PFSK-1 (cell line): ENCODE results near the gene ADARB1.

Experiments used
- FOXP2 ChIP-seq: optimal IDR thresholded peaks from 2 replicates; pipeline ENCODE3; 2011; ENCODE audit warnings: borderline replicate concordance, control low read depth, inconsistent platforms; ENCODE audit not compliant: insufficient read depth; ENCODE audit errors: extremely low read length, extremely low read depth
- POLR2AphosphoS5 ChIP-seq: IDR thresholded peaks from 2 replicates; pipeline ENCODE4 v1.6.1; 2012; ENCODE audit warnings: low read depth, mild to moderate bottlenecking, control low read depth, low read length, moderate library complexity
- REST ChIP-seq, 2 experiments: IDR thresholded peaks; 2 replicates each; pipeline versions ENCODE4 v1.6.1 to v1.8.0; 2011 to 2012; ENCODE audit warnings: low read depth in 2 of 2, low read length in 2 of 2, control low read depth in 1 of 2, inconsistent platforms in 1 of 2, mild to moderate bottlenecking in 1 of 2, moderate library complexity in 1 of 2; ENCODE audit not compliant: insufficient read depth in 1 of 2
- SIN3A ChIP-seq: IDR thresholded peaks from 2 replicates; pipeline ENCODE4 v1.6.1; 2012; ENCODE audit warnings: mild to moderate bottlenecking, low read length, moderate library complexity, borderline replicate concordance; ENCODE audit not compliant: insufficient read depth
- TAF1 ChIP-seq: IDR thresholded peaks from 2 replicates; pipeline ENCODE4 v1.6.1; 2012; ENCODE audit warnings: low read length, control low read depth, borderline replicate concordance; ENCODE audit not compliant: insufficient read depth

ADARB1 gene

GRCh38 chr21:45029298-45029947 lies 45.0 kb upstream of the ADARB1 start:
- TF ChIP-seq FOXP2, result no peak
- no peak for TF ChIP-seq REST (IDR thresholded peaks at IDR 0.05; ENCODE audit: insufficient read depth in 1 of 2, low read depth in 2 of 2, low read length in 2 of 2)

- TF ChIP-seq POLR2AphosphoS5, result no peak
- TF ChIP-seq TAF1, result no peak
- TF ChIP-seq SIN3A, result no peak
- no peak for TF ChIP-seq REST (IDR thresholded peaks at IDR 0.05; ENCODE audit: insufficient read depth in 1 of 2, low read depth in 2 of 2, low read length in 2 of 2)
- no peak for TF ChIP-seq FOXP2
Observed at GRCh38 chr21:45029948-45030681, 44.3 kb upstream of the ADARB1 start.

GRCh38 chr21:45030682-45031570 lies 43.5 kb upstream of the ADARB1 start:
- TF ChIP-seq FOXP2, result no peak
- no peak for TF ChIP-seq TAF1
- TF ChIP-seq REST (IDR thresholded peaks at IDR 0.05; ENCODE audit: insufficient read depth in 1 of 2, low read depth in 2 of 2, low read length in 2 of 2), result no peak
- no peak for TF ChIP-seq POLR2AphosphoS5
- TF ChIP-seq SIN3A, result no peak

- TF ChIP-seq TAF1 (no peak), SIN3A (no peak), FOXP2 (no peak)
Observed at GRCh38 chr21:45031571-45032191, 42.7 kb upstream of the ADARB1 start.

GRCh38 chr21:45032332-45032731 lies 42.0 kb upstream of the ADARB1 start:
- TF ChIP-seq FOXP2 (no peak), REST (IDR thresholded peaks at IDR 0.05; ENCODE audit: insufficient read depth in 1 of 2, low read depth in 2 of 2, low read length in 2 of 2) (no peak), SIN3A (no peak), TAF1 (no peak), POLR2AphosphoS5 (no peak)
